ENCODE results near the gene PTPRM.

DNA sequence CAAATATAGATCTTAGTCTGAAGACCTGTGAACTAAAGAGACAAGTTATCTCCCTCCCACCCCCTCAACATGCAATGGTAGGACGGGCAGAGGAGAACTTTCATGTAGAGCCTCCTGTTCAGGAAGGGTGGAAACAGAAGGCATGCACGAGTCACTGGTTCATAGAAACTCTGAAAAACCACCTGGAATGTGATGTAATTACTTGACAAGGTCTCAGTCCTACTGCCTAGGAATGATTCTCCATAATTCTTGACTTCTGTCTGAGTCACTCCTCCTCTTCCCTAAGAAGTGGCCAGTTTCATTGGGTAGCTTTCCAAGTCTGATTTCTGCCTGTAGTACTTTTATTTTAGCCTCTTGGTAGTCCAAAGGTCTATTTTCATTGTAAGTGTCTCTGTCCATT lies 277.3 kb downstream of the PTPRM start:
- TF ChIP-seq, protein P1, sequence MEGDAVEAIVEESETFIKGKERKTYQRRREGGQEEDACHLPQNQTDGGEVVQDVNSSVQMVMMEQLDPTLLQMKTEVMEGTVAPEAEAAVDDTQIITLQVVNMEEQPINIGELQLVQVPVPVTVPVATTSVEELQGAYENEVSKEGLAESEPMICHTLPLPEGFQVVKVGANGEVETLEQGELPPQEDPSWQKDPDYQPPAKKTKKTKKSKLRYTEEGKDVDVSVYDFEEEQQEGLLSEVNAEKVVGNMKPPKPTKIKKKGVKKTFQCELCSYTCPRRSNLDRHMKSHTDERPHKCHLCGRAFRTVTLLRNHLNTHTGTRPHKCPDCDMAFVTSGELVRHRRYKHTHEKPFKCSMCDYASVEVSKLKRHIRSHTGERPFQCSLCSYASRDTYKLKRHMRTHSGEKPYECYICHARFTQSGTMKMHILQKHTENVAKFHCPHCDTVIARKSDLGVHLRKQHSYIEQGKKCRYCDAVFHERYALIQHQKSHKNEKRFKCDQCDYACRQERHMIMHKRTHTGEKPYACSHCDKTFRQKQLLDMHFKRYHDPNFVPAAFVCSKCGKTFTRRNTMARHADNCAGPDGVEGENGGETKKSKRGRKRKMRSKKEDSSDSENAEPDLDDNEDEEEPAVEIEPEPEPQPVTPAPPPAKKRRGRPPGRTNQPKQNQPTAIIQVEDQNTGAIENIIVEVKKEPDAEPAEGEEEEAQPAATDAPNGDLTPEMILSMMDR (IDR thresholded peaks at IDR 0.05) = no peak
- TF ChIP-seq POLR2A (IDR thresholded peaks at IDR 0.05) = no peak
